ENCODE data around the gene PACS1.

DNA sequence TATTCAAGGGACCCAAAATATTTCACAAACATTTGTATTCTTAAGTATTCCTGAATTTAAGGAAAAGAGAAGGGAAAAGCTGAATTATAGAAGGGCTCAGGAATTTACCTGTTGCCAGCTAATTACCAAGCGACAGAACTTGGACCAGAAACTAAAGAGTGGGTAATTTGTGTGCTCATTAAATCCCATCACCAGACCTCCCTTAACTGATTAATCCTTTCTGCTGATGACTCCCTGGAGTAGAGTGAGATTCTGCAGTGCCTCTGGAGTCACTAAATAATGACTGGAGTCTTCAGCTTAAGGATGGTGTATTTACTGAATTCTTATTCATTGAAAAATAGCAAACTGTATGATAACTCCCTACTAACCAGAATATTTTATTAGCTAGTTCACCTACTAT is 124.3 kb downstream of the PACS1 start:
- TF ChIP-seq, protein P1, sequence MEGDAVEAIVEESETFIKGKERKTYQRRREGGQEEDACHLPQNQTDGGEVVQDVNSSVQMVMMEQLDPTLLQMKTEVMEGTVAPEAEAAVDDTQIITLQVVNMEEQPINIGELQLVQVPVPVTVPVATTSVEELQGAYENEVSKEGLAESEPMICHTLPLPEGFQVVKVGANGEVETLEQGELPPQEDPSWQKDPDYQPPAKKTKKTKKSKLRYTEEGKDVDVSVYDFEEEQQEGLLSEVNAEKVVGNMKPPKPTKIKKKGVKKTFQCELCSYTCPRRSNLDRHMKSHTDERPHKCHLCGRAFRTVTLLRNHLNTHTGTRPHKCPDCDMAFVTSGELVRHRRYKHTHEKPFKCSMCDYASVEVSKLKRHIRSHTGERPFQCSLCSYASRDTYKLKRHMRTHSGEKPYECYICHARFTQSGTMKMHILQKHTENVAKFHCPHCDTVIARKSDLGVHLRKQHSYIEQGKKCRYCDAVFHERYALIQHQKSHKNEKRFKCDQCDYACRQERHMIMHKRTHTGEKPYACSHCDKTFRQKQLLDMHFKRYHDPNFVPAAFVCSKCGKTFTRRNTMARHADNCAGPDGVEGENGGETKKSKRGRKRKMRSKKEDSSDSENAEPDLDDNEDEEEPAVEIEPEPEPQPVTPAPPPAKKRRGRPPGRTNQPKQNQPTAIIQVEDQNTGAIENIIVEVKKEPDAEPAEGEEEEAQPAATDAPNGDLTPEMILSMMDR (conservative IDR thresholded peaks at IDR 0.05), result no peak
- no peak for TF ChIP-seq ZFX (IDR thresholded peaks at IDR 0.05)
